Dermis blood vessel endothelial cell (primary cell): ENCODE data around the gene SMYD5. TPM values are rescaled to one million over a fixed set of nuclear protein-coding genes. Genes with fewer than 3 reads are reported as not detected.
A peak's percentile ranks its signal among the peaks of the same experiment; 100 is the strongest.

Source experiments
- DNase-seq: peaks from one replicate; pipeline ENCODE4 v3.0.0; 2010
- total RNA-seq: library from RNA; depleted of rRNA; stranded (reverse); fragments of >200 nt; gene quantifications from 2 replicates; pipeline ENCODE4 v1.2.3, GENCODE V29; 2014

Gene SMYD5
- total RNA-seq, 1 donor from 2014 or later: 22.6 TPM

DNA sequence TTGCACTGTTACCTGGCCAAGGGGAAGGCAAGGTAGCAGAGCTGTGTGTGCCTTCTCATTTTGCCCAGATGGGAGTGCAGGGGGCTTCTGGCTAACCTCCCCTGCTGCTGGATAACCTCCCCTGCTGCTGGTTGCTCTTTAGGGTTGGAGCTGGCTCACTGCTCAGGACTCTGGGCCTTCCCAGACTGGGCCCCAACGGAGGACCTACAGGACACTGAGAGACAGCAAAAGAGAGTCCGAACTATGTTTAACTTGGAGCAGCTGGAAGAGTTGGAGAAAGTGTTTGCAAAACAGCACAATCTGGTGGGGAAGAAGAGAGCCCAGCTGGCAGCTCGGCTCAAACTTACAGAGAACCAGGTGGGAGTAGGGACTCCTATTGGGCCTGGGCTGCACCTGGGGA is 5.8 kb upstream of the SMYD5 start:
- DNase-seq: no peak

DNA sequence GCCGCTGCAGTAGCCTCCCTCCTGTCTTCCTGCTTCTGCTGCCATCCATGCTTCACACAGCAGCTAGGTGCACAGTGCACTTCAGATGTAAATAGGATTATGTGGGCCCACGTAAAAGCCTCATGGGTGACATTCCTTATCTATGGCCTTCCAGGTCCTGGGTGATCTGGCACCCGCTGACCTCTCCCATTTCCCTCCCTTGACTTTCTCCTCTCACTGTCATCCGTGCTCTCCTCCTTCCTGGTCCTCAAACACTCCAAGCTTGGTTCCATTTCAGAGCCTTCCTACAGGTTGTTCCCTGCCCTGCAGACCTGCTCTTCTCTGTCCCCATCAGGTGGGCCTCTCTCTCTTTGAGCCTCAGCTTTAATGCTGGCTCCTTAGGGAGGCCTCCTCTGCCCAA is 4.0 kb upstream of the SMYD5 start:
- DNase-seq: no peak

DNA sequence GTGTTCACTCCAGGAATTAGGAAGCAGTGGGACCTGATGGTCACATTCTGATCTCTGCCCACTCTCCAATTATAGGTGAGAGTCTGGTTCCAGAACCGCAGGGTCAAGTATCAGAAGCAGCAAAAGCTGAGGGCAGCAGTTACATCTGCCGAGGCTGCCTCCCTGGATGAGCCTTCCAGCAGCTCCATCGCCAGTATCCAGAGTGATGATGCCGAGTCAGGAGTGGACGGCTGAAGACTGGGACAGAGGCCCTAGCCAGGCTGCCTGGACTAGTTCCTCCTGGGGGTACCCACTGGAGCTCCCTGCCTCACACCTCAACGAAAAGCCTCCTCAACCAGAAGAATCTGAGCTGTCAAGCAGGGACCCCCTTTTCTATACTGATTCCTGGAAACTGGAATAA is 3.3 kb upstream of the SMYD5 start:
- no peak for DNase-seq

DNA sequence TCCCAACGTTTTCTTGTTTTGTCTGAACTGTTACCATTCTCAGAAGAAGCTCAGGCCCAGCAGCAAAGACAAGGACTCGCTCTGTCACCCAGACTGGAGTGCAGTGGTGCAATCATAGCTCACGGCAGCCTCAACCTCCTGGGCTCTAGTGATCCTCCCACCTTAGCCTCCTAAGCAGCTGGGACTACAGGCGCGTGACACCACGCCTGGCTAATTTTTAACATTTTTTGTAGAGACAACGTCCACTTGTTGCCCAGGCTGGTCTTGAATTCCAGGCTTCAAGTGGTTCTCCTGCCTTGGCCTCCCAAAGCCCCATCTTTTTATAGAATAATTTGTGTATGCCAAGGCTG is 2.0 kb upstream of the SMYD5 start:
- DNase-seq: no peak

DNA sequence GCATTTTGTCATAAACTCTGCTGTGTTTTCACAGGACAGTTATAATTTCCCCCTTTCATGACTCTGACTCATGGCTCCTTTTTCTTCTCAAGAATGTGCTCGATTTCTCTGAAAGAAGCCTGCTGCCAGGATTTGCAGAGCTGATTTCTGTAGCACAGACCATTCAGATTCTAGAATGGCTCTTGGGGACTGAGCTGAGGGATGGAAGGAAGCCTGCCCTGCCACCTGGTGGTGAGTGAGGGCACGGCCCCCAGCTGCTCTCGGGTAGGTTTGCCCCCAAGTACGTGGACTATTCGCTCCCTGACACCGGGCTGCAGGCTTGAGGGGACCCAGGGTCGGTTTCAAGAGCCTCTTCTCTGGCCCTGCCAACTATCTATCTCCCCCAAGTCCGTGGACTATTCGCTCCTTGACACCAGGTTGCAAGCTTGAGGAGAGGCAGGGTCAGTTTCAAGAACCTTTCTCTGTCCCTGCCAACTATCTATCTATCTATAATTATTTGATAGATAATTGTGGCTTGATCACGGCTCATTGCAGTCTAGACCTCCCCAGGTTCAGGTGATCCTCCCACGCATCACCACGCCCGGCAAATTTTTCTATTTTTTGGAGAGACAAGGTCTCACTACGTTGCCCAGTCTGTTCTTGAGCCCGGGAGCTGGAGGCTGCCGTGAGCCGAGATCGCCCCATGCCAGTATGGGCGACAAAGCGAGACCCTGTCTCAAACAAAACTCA is 1.4 kb upstream of the SMYD5 start:
- DNase-seq: peak; percentile 88

DNA sequence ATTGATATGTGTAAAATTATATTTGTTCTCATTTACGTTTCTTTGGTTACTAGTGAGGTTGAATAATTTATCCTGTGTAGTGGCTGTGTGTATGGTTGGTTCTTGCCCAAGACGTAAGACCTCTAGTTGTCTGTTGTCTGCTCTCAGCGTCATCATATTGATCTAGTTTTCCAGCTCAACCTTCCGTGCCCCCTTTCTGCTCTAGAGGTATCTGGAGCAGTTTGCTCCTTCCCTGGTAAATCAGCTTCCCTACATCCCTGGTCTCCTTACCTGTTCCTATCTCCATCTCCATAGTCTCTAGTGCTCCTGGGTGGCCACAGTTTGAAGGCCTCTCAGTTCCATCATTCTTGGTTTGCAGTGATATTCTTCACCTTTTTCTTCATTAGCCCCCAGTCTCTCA is 1.2 kb downstream of the SMYD5 start:
- DNase-seq: no peak

DNA sequence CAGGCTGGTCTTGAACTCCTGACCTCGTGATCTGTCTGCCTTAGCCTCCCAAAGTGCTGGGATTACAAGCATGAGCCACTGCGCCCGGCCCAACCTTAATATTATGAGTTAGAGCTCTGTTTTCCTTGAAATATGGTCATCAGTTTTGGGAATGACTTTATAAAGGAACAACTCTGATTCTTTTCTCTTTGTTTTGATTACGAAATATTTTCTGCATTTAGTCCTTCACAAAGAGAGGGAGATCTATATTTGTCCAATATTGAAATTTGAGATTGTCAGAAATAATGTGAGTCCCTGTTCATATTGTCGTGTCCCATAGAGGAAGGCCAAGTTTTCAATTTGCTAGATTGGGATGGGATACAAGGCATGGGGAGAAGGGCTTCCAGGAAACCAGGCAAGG is 3.1 kb downstream of the SMYD5 start:
- no peak for DNase-seq

DNA sequence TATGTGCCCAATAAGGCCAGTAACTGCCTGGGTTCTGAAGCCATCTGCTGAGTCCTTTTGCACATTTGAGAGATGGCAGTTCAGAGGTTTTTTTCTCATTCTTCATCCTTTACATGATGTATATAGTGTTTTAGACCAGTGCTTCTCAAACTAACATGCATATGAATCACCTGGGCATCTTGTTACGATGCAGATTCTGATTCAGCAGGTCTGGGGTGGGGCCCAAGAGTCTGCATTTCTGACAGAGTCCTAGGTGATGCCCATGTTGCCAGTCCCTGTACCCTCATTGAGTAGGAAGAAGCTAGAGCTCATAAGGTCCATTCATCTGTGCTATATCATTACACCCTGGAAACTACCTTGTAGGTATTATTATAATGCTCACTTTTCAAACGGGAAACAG is 3.8 kb downstream of the SMYD5 start:
- DNase-seq: no peak

DNA sequence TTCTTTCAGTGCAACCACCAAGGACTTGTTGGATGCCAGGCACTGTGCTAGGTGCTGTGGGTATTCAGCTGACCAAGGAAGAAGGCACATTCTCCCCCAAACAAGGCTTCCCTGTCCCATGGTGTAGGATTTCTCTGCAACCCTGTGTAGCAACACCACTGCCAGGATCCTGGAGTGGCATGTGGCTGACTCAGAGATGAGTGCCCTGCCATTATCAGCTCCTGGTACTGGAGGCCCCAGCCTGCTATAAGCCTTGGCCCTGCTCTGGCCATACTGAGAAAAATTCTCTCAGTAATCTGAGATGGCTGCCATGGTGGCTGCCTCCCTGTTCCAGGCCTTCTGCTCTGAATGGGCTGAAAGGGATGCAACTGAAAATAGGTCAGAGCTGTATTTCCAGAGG is 4.3 kb downstream of the SMYD5 start:
- DNase-seq: no peak

DNA sequence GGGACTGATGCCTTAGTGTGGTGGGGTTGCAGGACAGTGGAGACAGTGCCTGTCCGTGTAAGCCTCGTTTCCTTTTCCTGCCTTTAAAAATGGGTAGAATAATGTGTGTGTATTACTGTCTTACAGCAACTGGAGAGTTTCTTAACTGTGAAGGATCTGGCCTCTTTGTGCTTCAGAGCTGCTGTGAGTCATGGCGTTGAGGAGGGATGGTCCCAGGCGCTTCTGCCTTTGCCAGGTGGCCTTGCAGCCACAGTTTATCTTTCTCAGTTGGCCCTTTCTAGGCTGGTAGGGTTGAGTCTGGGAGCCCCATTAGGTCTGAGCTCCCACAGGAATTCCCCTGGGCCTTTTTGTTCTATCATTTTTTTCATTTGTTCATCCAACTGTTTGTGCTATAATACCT is 9.8 kb downstream of the SMYD5 start:
- no peak for DNase-seq

DNA sequence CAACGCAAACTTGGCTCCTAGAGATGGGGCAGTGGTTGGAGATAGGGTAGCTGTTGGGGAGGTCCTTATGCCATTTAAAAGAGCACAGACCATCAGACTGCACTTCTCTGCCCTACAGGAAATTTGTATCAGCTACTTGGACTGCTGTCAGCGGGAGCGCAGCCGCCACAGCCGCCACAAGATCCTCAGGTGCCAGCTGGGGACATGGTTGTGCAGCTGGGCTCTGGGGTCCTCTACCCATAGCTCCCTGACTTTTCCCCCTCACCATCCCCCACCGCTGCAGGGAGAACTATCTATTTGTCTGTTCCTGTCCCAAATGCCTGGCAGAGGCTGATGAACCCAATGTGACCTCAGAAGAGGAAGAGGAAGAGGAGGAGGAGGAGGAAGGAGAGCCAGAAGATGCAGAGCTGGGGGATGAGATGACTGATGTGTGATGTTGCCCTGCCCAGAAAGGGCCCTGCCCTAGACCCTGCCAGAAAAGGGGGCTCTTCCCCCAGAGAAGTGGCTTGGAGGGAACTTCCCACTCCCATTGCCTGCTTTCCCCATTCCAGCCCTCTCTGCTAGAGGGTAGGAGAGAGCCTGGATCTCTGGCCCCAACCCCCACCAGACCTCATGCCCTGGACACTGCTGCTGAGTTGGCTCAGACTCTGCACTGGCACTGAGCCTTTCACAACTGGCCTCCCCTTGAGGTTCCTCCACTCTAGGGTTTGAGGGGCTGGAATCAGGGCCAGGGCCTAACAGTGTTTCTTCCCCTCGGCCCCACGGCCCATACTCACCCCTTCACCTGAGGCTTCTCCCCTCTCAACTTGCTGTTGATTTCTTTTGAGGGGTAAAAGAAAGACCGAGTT is 11.7 kb downstream of the SMYD5 start:
- no peak for DNase-seq

DNA sequence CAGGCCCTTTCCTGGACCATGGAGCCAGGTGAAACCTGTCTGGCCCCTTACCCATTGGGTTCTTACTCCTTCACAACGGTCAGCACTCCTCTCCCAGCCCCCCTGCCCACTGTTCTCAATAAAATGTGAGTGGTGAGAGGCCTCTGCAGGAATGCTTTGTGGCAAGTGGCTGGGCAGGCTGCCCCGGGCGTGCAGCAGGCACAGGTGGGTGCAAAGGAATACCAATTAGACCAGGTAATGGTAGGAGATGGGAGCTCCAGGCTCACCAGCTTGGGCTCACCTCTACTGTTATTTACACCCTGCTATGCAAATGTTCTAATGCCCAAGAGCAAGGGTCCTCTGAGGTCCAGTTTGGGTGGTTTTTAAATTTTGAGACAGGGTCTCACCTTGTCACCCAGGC is 13.0 kb downstream of the SMYD5 start:
- no peak for DNase-seq

DNA sequence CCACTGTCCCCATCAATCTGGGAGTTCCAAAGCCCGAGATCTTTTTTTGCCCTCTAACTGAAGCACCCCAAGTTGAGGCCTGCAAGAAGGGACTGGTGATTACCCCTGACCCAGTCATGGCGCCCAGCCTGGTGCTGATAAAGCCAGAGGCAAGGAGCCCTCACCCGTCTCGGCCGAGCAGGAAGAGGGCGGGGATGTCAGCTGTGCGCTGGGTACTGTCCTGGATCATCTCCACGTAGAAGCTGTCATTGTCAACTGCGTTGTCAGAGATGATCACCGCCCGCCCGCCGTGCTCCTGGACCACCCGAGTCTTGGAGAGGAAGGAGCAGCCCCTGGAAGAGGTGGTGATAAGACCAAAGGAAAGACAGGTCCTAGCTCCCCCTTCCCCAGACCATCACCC is 14.6 kb downstream of the SMYD5 start:
- no peak for DNase-seq

DNA sequence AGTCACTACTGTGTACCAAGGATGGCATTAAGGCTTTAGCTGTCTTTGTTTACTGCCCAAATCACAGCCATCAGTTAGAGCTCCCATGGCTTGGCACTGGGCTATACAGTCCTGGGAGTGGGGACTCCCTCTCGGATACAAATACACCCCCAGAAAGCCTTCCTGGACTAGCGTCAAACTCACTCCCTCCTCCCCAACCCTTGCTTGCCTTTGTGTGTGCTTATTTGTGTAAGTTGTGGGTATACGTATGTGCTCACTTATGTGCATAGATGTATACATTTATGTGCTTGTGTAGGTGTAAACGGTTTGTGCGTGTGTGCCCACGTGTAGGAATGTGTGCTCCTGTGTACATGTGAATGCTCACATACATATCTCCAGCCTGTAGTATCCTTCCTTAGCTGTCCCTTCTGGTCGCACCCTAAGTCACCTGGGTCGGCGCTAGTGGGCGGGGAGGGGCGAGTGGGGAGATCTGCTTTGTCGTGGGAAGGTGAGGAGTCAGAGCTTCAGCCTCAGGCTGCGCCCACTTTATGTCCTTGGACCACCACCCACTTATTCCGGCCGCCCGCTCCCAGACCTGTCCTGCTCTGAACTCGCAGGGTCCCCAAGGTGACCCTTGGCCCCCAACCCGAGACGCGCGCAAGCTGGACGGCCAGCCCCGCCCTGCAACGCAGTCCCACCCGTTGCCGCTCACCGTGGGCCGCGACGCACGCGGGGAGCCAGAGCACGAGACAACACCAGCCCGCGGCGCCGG is 18.5 kb downstream of the SMYD5 start:
- peak; percentile 37 for DNase-seq

DNA sequence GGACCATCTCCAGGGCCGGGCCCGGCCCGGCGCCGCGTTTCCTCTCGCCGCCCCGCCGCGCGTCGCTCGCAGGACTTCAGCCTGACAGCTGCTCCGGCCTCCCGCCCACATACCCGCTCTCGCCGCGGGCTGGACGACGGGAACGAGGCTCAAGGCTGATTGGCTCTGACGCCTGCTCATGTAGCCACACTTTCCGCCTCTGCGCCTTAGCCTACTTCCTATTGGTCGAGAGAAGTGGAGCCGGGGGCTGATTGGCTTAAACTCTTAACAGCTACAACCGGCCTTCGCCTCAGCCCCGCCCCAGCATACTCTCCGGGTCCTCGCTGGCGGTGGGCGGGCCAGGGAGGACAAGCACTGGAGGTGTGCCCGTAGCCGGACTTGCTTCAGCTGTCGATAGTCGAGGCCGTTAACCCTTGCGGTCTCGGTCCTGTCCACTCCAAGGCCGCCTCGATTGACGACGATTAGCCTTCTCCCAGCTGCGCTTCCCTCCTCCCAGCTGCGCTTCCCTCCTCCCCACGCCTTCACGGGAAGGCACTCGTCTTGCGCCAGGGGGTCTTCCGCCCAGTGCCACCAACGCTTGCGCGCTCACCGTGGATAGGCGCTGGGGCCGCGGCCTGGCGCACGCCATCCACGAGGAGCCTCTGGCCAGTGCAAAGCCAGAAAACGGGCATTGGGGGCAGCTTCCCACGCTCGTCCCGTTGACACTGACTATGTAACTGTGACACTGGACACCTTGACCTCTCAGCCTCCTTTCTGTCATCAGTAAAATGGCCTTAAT is 19.3 kb downstream of the SMYD5 start, which contains the start of gene PRADC1:
TSS of gene PRADC1 (minus strand) at position 86 of the 778 bp plus-strand sequence. CDS start at position 7, 79 bp downstream.
- DNase-seq: peak; percentile 100

DNA sequence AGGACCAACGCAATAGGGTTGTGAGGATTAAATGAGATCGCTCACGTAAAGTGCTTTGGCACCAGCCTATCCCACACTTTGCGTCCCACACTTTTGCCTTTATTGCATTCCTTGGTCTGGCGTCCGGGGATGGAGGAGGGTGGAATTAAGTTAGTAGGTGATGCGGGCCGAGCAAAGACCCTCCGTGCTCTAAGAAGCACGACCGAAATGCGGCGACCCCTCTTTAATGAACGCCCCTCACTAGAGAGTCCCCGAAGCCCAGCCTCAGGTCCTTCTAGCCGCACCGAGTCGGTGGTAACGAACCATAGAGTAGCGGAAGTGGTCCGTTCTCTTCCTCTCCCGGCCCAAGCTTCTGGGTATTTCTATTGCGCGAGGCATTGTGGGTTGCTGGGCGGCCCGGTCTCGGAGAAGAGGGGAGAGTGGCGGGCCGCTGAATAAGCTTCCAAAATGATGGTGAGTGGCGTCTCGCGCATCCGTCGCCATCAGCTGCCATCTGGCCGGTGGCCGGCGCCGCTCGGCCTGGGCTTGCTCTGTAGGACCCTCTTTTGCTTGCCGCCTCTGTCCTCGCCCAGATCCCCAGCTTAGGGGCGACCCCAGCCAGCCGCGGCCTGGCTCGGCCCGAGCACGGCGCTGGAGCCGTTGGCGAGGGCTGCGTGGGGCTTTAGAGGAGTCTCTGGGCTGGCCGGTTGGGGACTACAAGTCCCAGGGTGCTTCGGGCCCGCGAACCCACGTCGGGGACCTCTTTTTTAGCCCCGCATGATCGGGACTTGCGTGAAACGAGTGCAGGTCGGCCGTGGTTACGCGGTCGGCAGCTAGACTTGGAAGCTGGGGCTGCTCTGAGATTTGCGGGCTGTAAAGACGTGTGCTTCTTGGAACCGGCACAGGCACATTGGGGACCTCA is 20.1 kb downstream of the SMYD5 start, which contains the start of gene CCT7:
TSS of gene CCT7 (plus strand) at position 377 of the 901 bp plus-strand sequence. CDS start at position 448, 71 bp downstream.
- DNase-seq: peak; percentile 93

DNA sequence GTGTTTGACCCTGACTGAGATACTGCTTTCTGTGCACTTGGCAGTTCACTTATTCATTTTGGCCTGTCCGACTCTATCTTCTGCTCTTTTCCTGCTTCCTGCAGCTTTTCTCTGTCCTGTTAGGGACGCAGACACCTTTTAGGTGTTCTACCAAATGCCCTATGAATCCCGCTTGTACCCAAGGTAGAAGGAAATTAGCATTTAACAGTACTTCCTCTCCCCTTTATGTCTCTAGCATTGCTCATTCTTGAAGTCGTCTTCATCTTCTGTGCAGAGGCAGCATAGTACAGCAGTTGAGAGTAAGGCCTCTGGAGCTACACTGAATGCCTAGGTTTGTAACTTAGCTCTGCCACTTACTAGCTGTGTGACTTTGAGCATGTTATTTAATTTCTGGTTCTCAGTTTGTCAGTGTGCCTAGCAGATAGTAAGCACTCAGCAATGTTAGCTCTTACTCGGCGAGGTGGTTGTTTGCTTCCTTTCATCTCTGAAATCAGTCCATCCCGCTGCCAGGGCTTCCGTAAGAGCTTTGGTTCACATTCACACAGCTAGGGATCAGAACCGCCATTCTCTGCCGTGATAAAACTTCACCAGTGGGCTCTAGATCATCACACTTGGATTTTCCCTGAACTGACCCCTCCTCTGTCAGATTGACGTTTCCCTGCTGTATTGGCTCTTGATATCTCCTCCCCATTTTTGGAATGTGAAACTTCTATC is 21.4 kb downstream of the SMYD5 start:
- DNase-seq: peak; percentile 15

DNA sequence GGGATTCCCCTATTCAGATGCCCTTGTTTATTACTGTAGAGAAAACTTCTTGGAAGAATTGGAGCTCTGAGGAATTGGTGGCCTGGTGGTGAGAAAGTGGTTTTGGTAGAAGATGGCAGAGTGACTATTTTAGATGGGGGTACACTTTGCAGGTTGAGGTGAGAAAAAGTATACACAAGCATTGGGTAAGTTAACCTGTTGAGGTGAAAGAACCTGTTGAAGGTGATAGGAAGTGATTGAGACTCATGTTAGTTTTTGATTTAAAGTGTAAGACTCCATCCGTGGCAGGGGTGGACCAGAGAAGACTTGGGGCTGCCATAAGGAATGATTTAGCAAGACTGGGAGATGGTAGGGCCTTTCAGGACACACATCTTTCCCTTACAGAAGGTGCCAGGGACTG is 23.1 kb downstream of the SMYD5 start:
- no peak for DNase-seq

DNA sequence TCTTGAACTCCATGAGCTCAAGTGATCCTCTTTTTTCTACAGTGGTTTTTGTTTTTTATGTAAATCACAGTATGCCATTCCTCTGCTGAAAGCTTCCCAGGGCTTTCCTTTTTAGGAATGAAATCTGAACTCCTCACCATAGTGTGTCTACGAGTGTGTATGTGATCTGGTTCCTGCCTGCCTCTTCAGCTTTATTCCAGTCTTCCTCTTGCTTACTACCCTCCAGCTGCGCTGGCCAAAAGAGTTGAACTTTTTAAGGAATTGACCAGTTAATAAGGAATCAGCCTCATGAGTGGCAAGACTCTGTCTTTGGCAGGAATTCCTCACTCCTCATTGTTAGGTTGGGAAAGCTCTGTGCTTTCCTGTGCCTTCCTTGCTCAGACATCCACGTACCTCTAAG is 24.1 kb downstream of the SMYD5 start:
- peak; percentile 20 for DNase-seq

DNA sequence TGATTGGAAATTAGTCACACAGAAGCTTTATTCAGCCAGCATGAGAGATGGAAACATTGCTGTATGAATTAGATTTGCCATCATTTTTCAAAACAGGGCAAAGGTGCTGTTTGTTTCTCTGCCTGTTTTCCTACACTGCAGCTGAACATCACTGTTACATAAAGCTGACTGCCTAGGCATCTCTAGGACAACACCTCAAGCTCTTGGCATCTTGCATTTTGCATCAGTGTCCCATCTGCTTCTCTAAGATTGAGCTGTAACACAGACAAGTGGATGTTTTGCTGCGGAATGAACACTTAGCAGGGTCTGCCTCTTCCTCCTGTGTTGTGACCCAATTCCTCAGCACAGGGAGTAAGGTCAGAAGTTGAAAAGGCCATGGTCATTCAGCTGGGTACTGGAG is 24.9 kb downstream of the SMYD5 start:
- peak; percentile 29 for DNase-seq

DNA sequence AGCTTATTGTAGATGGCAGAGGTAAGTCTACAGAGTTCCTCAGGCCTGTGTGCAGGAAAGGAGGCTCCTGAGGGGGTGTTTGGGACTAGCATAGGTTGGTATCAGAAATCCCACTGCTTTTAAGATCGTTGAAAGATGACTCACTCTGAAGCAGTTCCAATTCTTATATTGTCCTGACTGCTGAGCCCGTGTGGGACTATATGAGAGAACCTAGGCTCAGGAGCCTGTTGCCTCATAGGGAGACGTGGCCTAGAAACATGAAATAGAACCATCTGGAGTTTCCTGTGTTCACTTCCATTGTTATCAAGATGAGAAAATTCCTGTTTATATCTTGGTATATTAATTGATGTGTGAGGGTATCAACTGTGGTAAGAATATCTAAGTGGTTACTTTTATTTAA is 25.7 kb downstream of the SMYD5 start:
- peak; percentile 94 for DNase-seq
